Kasumi-1 (cell line): Measurements from ENCODE around the gene ACOXL.
A peak's percentile ranks its signal among the peaks of the same experiment; 100 is the strongest.
"Not testable (repeated sequence)": the region's sequence is repeated elsewhere in the genome, so short reads cannot be mapped to it uniquely, and the experiment has no call there.

Source experiments
- DNase-seq, 2 experiments: peaks; one replicate each; lab custom pipeline; 2025; lab: John Stamatoyannopoulos, UW

The ACOXL gene

GRCh38 chr2:110732422-110733413 lies at the start of gene ACOXL:
Gene ACOXL (plus strand): TSS chr2:110732573. CDS start chr2:110768390, 35,817 bp downstream.
- DNase-seq = no peak

GRCh38 chr2:110682872-110683271 lies 49.5 kb upstream of the ACOXL start:
- no peak for DNase-seq

GRCh38 chr2:110687775-110688484 lies 44.4 kb upstream of the ACOXL start:
- not testable (repeated sequence) for DNase-seq

- no peak for DNase-seq
Measured at GRCh38 chr2:110688594-110689091, 43.7 kb upstream of the ACOXL start.

- no peak for DNase-seq
Measured at GRCh38 chr2:110690083-110690965, 42.0 kb upstream of the ACOXL start.

- DNase-seq = no peak
Measured at GRCh38 chr2:110691612-110692258, 40.6 kb upstream of the ACOXL start.

GRCh38 chr2:110695146-110695898 lies 37.1 kb upstream of the ACOXL start:
- DNase-seq = peak; percentile 16 to 29

- not testable (repeated sequence) for DNase-seq
Measured at GRCh38 chr2:110698253-110698652, 34.1 kb upstream of the ACOXL start.

- DNase-seq = no peak
Measured at GRCh38 chr2:110702514-110703380, 29.6 kb upstream of the ACOXL start.

- DNase-seq = no peak
Measured at GRCh38 chr2:110707386-110707965, 24.9 kb upstream of the ACOXL start.

- DNase-seq = no peak
Measured at GRCh38 chr2:110708455-110708854, 23.9 kb upstream of the ACOXL start.

GRCh38 chr2:110712737-110713136 lies 19.6 kb upstream of the ACOXL start:
- no peak for DNase-seq

GRCh38 chr2:110713513-110714362 lies 18.6 kb upstream of the ACOXL start:
- DNase-seq = no peak

GRCh38 chr2:110714452-110715224 lies 17.7 kb upstream of the ACOXL start:
- DNase-seq = no peak

- DNase-seq = no peak
Measured at GRCh38 chr2:110716959-110717645, 15.3 kb upstream of the ACOXL start.

GRCh38 chr2:110717734-110718133 lies 14.6 kb upstream of the ACOXL start:
- DNase-seq = no peak

GRCh38 chr2:110718382-110718781 lies 14.0 kb upstream of the ACOXL start:
- DNase-seq = no peak
